Activated CD8-positive, alpha-beta memory T cell treated with anti-CD3 and anti-CD28 coated beads, Interleukin-2, amount 50 U/mL, for 1 hour (primary cell): ENCODE measurements around the gene DNER.

ENCODE experiments used
- DNase-seq: peaks from one replicate; pipeline ENCODE4 v3.0.0-alpha.2; 2020; ENCODE audit errors: extremely low read depth

Gene DNER

GRCh38 chr2:229672021-229672420 lies 42.3 kb downstream of the DNER start:
- DNase-seq: no peak

- DNase-seq: no peak
These were observed 44.5 kb downstream of the DNER start for GRCh38 chr2:229669841-229670240.

- no peak for DNase-seq
These were observed 47.5 kb downstream of the DNER start for GRCh38 chr2:229666811-229667210.

- DNase-seq: no peak
These were observed 49.2 kb downstream of the DNER start for GRCh38 chr2:229665158-229665557.

GRCh38 chr2:229661478-229661877 lies 52.9 kb downstream of the DNER start:
- DNase-seq: no peak

- DNase-seq: no peak
These were observed 53.4 kb downstream of the DNER start for GRCh38 chr2:229660951-229661350.

- no peak for DNase-seq
These were observed 54.0 kb downstream of the DNER start for GRCh38 chr2:229660391-229660790.

- no peak for DNase-seq
These were observed 56.4 kb downstream of the DNER start for GRCh38 chr2:229658004-229658403.

GRCh38 chr2:229654437-229654836 lies 59.9 kb downstream of the DNER start:
- DNase-seq: no peak

GRCh38 chr2:229653531-229653930 lies 60.8 kb downstream of the DNER start:
- no peak for DNase-seq

- DNase-seq: no peak
These were observed 61.6 kb downstream of the DNER start for GRCh38 chr2:229652796-229653195.

- no peak for DNase-seq
These were observed 63.5 kb downstream of the DNER start for GRCh38 chr2:229650901-229651300.

- DNase-seq: no peak
These were observed 64.3 kb downstream of the DNER start for GRCh38 chr2:229650059-229650458.

- DNase-seq: no peak
These were observed 68.1 kb downstream of the DNER start for GRCh38 chr2:229646186-229646723.

GRCh38 chr2:229642371-229642770 lies 72.0 kb downstream of the DNER start:
- DNase-seq: no peak

GRCh38 chr2:229641676-229642075 lies 72.7 kb downstream of the DNER start:
- no peak for DNase-seq

- DNase-seq: no peak
These were observed 73.7 kb downstream of the DNER start for GRCh38 chr2:229640636-229641035.

GRCh38 chr2:229636571-229636970 lies 77.8 kb downstream of the DNER start:
- DNase-seq: no peak

- DNase-seq: no peak
These were observed 79.0 kb downstream of the DNER start for GRCh38 chr2:229635371-229635680.

GRCh38 chr2:229634601-229635370 lies 79.6 kb downstream of the DNER start:
- DNase-seq: no peak

GRCh38 chr2:229633556-229633955 lies 80.8 kb downstream of the DNER start:
- DNase-seq: no peak

- DNase-seq: no peak
These were observed 85.3 kb downstream of the DNER start for GRCh38 chr2:229629039-229629438.

- DNase-seq: no peak
These were observed 86.6 kb downstream of the DNER start for GRCh38 chr2:229627728-229628127.
